ENCODE data around the gene CLNS1A.
A peak's percentile ranks its signal among the peaks of the same experiment; 100 is the strongest.

The CLNS1A gene

GRCh38 chr11:77619576-77620198 lies 17.9 kb downstream of the CLNS1A start:
- peak; percentile 66 for DNase-seq (ENCODE audit: low read depth)
- peak; percentile 73 for TF ChIP-seq CTCF (IDR thresholded peaks at IDR 0.05; ENCODE audit: low read length, missing control alignments)
- no peak overlapping the region for H3K4me3 ChIP-seq (replicated peaks; ENCODE audit: low read depth, low read length)

GRCh38 chr11:77617892-77618291 lies 19.7 kb downstream of the CLNS1A start:
- no peak overlapping the region for H3K4me3 ChIP-seq (replicated peaks; ENCODE audit: low read depth, low read length)
- DNase-seq (ENCODE audit: low read depth): no peak

GRCh38 chr11:77611921-77612320 lies 25.7 kb downstream of the CLNS1A start:
- TF ChIP-seq CTCF (IDR thresholded peaks at IDR 0.05; ENCODE audit: low read length, missing control alignments): no peak
- DNase-seq (ENCODE audit: low read depth): no peak
- H3K4me3 ChIP-seq (replicated peaks; ENCODE audit: low read depth, low read length): no peak overlapping the region

More at GRCh38 chr11:77617892-77618291, 19.7 kb downstream of the CLNS1A start:
- TF ChIP-seq CTCF (IDR thresholded peaks at IDR 0.05; ENCODE audit: low read length, missing control alignments): no peak

- no peak for TF ChIP-seq CTCF (IDR thresholded peaks at IDR 0.05; ENCODE audit: low read length, missing control alignments)
- no peak for DNase-seq (ENCODE audit: low read depth)
- H3K4me3 ChIP-seq (replicated peaks; ENCODE audit: low read depth, low read length): no peak overlapping the region
Observed at GRCh38 chr11:77609234-77609633, 28.4 kb downstream of the CLNS1A start.

- TF ChIP-seq CTCF (IDR thresholded peaks at IDR 0.05; ENCODE audit: low read length, missing control alignments): no peak
- no peak overlapping the region for H3K4me3 ChIP-seq (replicated peaks; ENCODE audit: low read depth, low read length)
- DNase-seq (ENCODE audit: low read depth): no peak
Observed at GRCh38 chr11:77604281-77604680, 33.3 kb downstream of the CLNS1A start.

- peak; percentile 89 for DNase-seq (ENCODE audit: low read depth)
- TF ChIP-seq CTCF (IDR thresholded peaks at IDR 0.05; ENCODE audit: low read length, missing control alignments): no peak
- H3K4me3 ChIP-seq (replicated peaks; ENCODE audit: low read depth, low read length): no peak overlapping the region
Observed at GRCh38 chr11:77602381-77603088, 35.1 kb downstream of the CLNS1A start.

Data from fibroblast of pulmonary artery (primary cell).